Activated CD8-positive, alpha-beta T cell treated with anti-CD3 and anti-CD28 coated beads for 36 hours (primary cell): ENCODE data around the gene PCDH9. TPM values are rescaled to one million over a fixed set of nuclear protein-coding genes. Genes with fewer than 3 reads are reported as not detected.
"Not testable (repeated sequence)": the region's sequence is repeated elsewhere in the genome, so short reads cannot be mapped to it uniquely, and the experiment has no call there.

Source experiments
- ATAC-seq: fragments of 200-7000 bp; cut with Tn5 transposase; one replicate; pipeline ENCODE4 v1.10.0; 2021; ENCODE audit warnings: mild to moderate bottlenecking, moderate library complexity
- CTCF ChIA-PET: fragments of 350-600 bp; sonication (Branson Sonifier 250); formaldehyde crosslinking; loops from one replicate; lab custom pipeline; 2021; ENCODE audit warnings: antibody characterized with exemption; lab: Charles Lee
- POLR2A ChIA-PET: fragments of 350-600 bp; sonication (Branson Sonifier 250); formaldehyde crosslinking; loops from one replicate; lab custom pipeline; 2021; ENCODE audit warnings: antibody characterized with exemption; lab: Charles Lee
- DNase-seq: peaks from one replicate; pipeline ENCODE4 v3.0.0-alpha.2; 2020
- H3K27ac Mint-ChIP-seq: one replicate; pipeline ENCODE4 v1.8.0; 2021; ENCODE audit warnings: mild to moderate bottlenecking, mixed read lengths
- H3K27me3 Mint-ChIP-seq: one replicate; pipeline ENCODE4 v1.8.0; 2021; ENCODE audit warnings: mixed read lengths
- H3K36me3 Mint-ChIP-seq: one replicate; pipeline ENCODE4 v1.8.0; 2021; ENCODE audit warnings: low read depth, mixed read lengths
- H3K4me1 Mint-ChIP-seq: one replicate; pipeline ENCODE4 v1.8.0; 2021; ENCODE audit warnings: low read depth, mixed read lengths
- H3K4me3 Mint-ChIP-seq: one replicate; pipeline ENCODE4 v1.8.0; 2021; ENCODE audit warnings: mild to moderate bottlenecking, moderate library complexity, mixed read lengths
- H3K9me3 Mint-ChIP-seq: one replicate; pipeline ENCODE4 v1.8.0; 2021; ENCODE audit warnings: mixed read lengths
- CTCF ChIP-seq: fragments of 200-600 bp; IDR thresholded peaks from one replicate; pipeline ENCODE4 v1.8.0; 2022; ENCODE audit warnings: antibody characterized with exemption, mild to moderate bottlenecking
- intact Hi-C: fragments of 100-400 bp; cut with micrococcal nuclease; formaldehyde crosslinking; loops from one replicate; pipeline ENCODE4 v1.10.0; 2022
- total RNA-seq, 2 experiments: library from RNA; stranded (reverse); gene quantifications; one replicate each; pipeline ENCODE4 v1.2.3, GENCODE V29; 2021

The PCDH9 gene
- total RNA-seq, 2 experiments from 2014 or later, result 0.04 to 0.14 TPM

- no peak overlapping the region for H3K27ac Mint-ChIP-seq
- ATAC-seq (no peak), DNase-seq (no peak)
- no peak for TF ChIP-seq CTCF
- H3K36me3 Mint-ChIP-seq, result no peaks in the 10 kb centered on the region
- no peak overlapping the region for H3K4me3 Mint-ChIP-seq
- ChIA-PET POLR2A (no interaction called here), CTCF (no interaction called here)
- H3K4me1 Mint-ChIP-seq, result no peaks in the 10 kb centered on the region
- intact Hi-C loops, result no loop called here
- H3K9me3 Mint-ChIP-seq, result no peaks in the 10 kb centered on the region
- no peaks in the 10 kb centered on the region for H3K27me3 Mint-ChIP-seq
Measured at GRCh38 chr13:66266348-66266747, 963.8 kb downstream of the PCDH9 start.

- no peak overlapping the region for H3K4me3 Mint-ChIP-seq
- no peaks in the 10 kb centered on the region for H3K27me3 Mint-ChIP-seq
- TF ChIP-seq CTCF, result no peak
- H3K27ac Mint-ChIP-seq, result no peak overlapping the region
- DNase-seq, result no peak
- no peak for ATAC-seq
- no peaks in the 10 kb centered on the region for H3K36me3 Mint-ChIP-seq
- POLR2A ChIA-PET, result no interaction called here
- intact Hi-C loops, result no loop called here
- CTCF ChIA-PET, result no interaction called here
- no peaks in the 10 kb centered on the region for H3K9me3 Mint-ChIP-seq
- H3K4me1 Mint-ChIP-seq, result no peaks in the 10 kb centered on the region
Measured at GRCh38 chr13:66265371-66265770, 964.8 kb downstream of the PCDH9 start.

GRCh38 chr13:66264971-66265370 lies 965.2 kb downstream of the PCDH9 start:
- no peak overlapping the region for H3K4me3 Mint-ChIP-seq
- ATAC-seq (no peak), DNase-seq (no peak)
- ChIA-PET CTCF (no interaction called here), POLR2A (no interaction called here)
- intact Hi-C loops, result no loop called here
- H3K36me3 Mint-ChIP-seq, result no peaks in the 10 kb centered on the region
- no peaks in the 10 kb centered on the region for H3K4me1 Mint-ChIP-seq
- H3K9me3 Mint-ChIP-seq, result no peaks in the 10 kb centered on the region
- H3K27me3 Mint-ChIP-seq, result no peaks in the 10 kb centered on the region
- no peak for TF ChIP-seq CTCF
- no peak overlapping the region for H3K27ac Mint-ChIP-seq

GRCh38 chr13:66262330-66262729 lies 967.8 kb downstream of the PCDH9 start:
- Mint-ChIP-seq H3K4me1 (no peaks in the 10 kb centered on the region), H3K27me3 (no peaks in the 10 kb centered on the region), H3K36me3 (no peaks in the 10 kb centered on the region), H3K27ac (no peak overlapping the region), H3K9me3 (no peaks in the 10 kb centered on the region), H3K4me3 (no peak overlapping the region)
- no peak for DNase-seq
- ATAC-seq, result no peak
- intact Hi-C loops, result no loop called here
- ChIA-PET CTCF (no interaction called here), POLR2A (no interaction called here)
- no peak for TF ChIP-seq CTCF

GRCh38 chr13:66259426-66259825 lies 970.7 kb downstream of the PCDH9 start:
- H3K36me3 Mint-ChIP-seq, CTCF ChIA-PET, H3K4me3 Mint-ChIP-seq, H3K27me3 Mint-ChIP-seq, DNase-seq, H3K4me1 Mint-ChIP-seq, intact Hi-C loops, ATAC-seq, H3K27ac Mint-ChIP-seq, POLR2A ChIA-PET, H3K9me3 Mint-ChIP-seq: not testable (repeated sequence)
